ENCODE results near the gene CHDH.

CHDH gene

GRCh38 chr3:53850895-53851294, 4.7 kb upstream of the CHDH start:
- no peak for DNase-seq (ENCODE audit: extremely low read depth in 1 of 2, low read depth in 1 of 2)

GRCh38 chr3:53849916-53850315, 3.7 kb upstream of the CHDH start:
- no peak for DNase-seq (ENCODE audit: extremely low read depth in 1 of 2, low read depth in 1 of 2)

GRCh38 chr3:53846851-53847155, 584 bp upstream of the CHDH start:
- DNase-seq (ENCODE audit: extremely low read depth in 1 of 2, low read depth in 1 of 2): no peak

GRCh38 chr3:53845881-53846133, 412 bp downstream of the CHDH start:
- DNase-seq (ENCODE audit: extremely low read depth in 1 of 2, low read depth in 1 of 2): no peak

- no peak for DNase-seq (ENCODE audit: extremely low read depth in 1 of 2, low read depth in 1 of 2)
These were observed 927 bp downstream of the CHDH start for GRCh38 chr3:53845103-53845880.

GRCh38 chr3:53844262-53845102, 1.7 kb downstream of the CHDH start:
- DNase-seq (ENCODE audit: extremely low read depth in 1 of 2, low read depth in 1 of 2): no peak

GRCh38 chr3:53843195-53844177, 2.7 kb downstream of the CHDH start:
- no peak for DNase-seq (ENCODE audit: extremely low read depth in 1 of 2, low read depth in 1 of 2)

GRCh38 chr3:53842436-53843194, 3.6 kb downstream of the CHDH start:
- no peak for DNase-seq (ENCODE audit: extremely low read depth in 1 of 2, low read depth in 1 of 2)

- no peak for DNase-seq (ENCODE audit: extremely low read depth in 1 of 2, low read depth in 1 of 2)
These were observed 4.9 kb downstream of the CHDH start for GRCh38 chr3:53841296-53841695.

GRCh38 chr3:53837331-53837730, 8.9 kb downstream of the CHDH start:
- DNase-seq (ENCODE audit: extremely low read depth in 1 of 2, low read depth in 1 of 2): peak in 1 of 2 donors; percentile 6

GRCh38 chr3:53836084-53836872, 9.9 kb downstream of the CHDH start:
- no peak for DNase-seq (ENCODE audit: extremely low read depth in 1 of 2, low read depth in 1 of 2)

GRCh38 chr3:53835257-53835656, 11.0 kb downstream of the CHDH start:
- no peak for DNase-seq (ENCODE audit: extremely low read depth in 1 of 2, low read depth in 1 of 2)

- no peak for DNase-seq (ENCODE audit: extremely low read depth in 1 of 2, low read depth in 1 of 2)
These were observed 11.7 kb downstream of the CHDH start for GRCh38 chr3:53834429-53835095.

- no peak for DNase-seq (ENCODE audit: extremely low read depth in 1 of 2, low read depth in 1 of 2)
These were observed 12.5 kb downstream of the CHDH start for GRCh38 chr3:53833700-53834099.

- no peak for DNase-seq (ENCODE audit: extremely low read depth in 1 of 2, low read depth in 1 of 2)
These were observed 13.1 kb downstream of the CHDH start for GRCh38 chr3:53833053-53833645.

- no peak for DNase-seq (ENCODE audit: extremely low read depth in 1 of 2, low read depth in 1 of 2)
These were observed 15.3 kb downstream of the CHDH start for GRCh38 chr3:53830944-53831343.

GRCh38 chr3:53829605-53830004, 16.6 kb downstream of the CHDH start:
- no peak for DNase-seq (ENCODE audit: extremely low read depth in 1 of 2, low read depth in 1 of 2)

GRCh38 chr3:53828581-53828980, 17.6 kb downstream of the CHDH start:
- no peak for DNase-seq (ENCODE audit: extremely low read depth in 1 of 2, low read depth in 1 of 2)

GRCh38 chr3:53826048-53826447, 20.2 kb downstream of the CHDH start:
- no peak for DNase-seq (ENCODE audit: extremely low read depth in 1 of 2, low read depth in 1 of 2)

All from stimulated activated CD8-positive, alpha-beta memory T cell treated with anti-CD3 and anti-CD28 coated beads, Interleukin-7, amount 100 ng/mL, for 48 hours (primary cell).